Liver (tissue), 9 donors: ENCODE results near the gene FGF10. TPM values are rescaled to one million over a fixed set of nuclear protein-coding genes. Genes with fewer than 3 reads are reported as not detected.

Experiments
- DNase-seq: peaks from one replicate; pipeline ENCODE4 v3.0.0-alpha.2; 2017; ENCODE audit warnings: low spot score
- H3K27ac ChIP-seq, 2 donors: one replicate each; pipeline ENCODE4 v1.7.0; 2013; ENCODE audit warnings: inconsistent platforms in 2 of 2, low read length in 2 of 2, control low read depth in 1 of 2, low read depth in 1 of 2, mild to moderate bottlenecking in 1 of 2
- H3K27me3 ChIP-seq, 4 donors: one replicate each; pipeline versions ENCODE4 v1.6.1 to v1.7.0; 2013; ENCODE audit warnings: low read length in 3 of 4, inconsistent platforms in 1 of 4, mild to moderate bottlenecking in 1 of 4, moderate library complexity in 1 of 4; ENCODE audit not compliant: control insufficient read depth in 4 of 4, insufficient read depth in 4 of 4
- H3K36me3 ChIP-seq, 4 donors: one replicate each; pipeline versions ENCODE4 v1.6.1 to v1.7.0; 2013; ENCODE audit warnings: low read length in 3 of 4, mild to moderate bottlenecking in 3 of 4, low read depth in 1 of 4, moderate library complexity in 1 of 4; ENCODE audit not compliant: control insufficient read depth in 4 of 4, insufficient read depth in 3 of 4
- H3K4me1 ChIP-seq, 4 donors: one replicate each; pipeline versions ENCODE4 v1.6.1 to v1.7.0; 2013; ENCODE audit warnings: low read length in 3 of 4, mild to moderate bottlenecking in 3 of 4, moderate library complexity in 1 of 4; ENCODE audit not compliant: control insufficient read depth in 4 of 4, insufficient read depth in 4 of 4
- H3K4me3 ChIP-seq, 3 donors: one replicate each; pipeline versions ENCODE4 v1.6.1 to v1.7.0; 2013; ENCODE audit warnings: low read length in 3 of 3, control low read depth in 1 of 3, low read depth in 1 of 3, mild to moderate bottlenecking in 1 of 3
- H3K9ac ChIP-seq, 2 donors: one replicate each; pipeline ENCODE4 v1.7.0; 2013; ENCODE audit warnings: low read length in 2 of 2, mild to moderate bottlenecking in 2 of 2, moderate library complexity in 2 of 2, control low read depth in 1 of 2, low read depth in 1 of 2
- H3K9me3 ChIP-seq, 4 donors: one replicate each; pipeline versions ENCODE4 v1.6.1 to v1.7.0; 2013; ENCODE audit warnings: low read length in 3 of 4; ENCODE audit not compliant: control insufficient read depth in 4 of 4
- FOXA1 ChIP-seq: IDR thresholded peaks from 2 replicates; pipeline ENCODE4 v1.6.1; 2016; ENCODE audit warnings: antibody characterized with exemption
- FOXA2 ChIP-seq: IDR thresholded peaks from 2 replicates; pipeline ENCODE4 v1.6.1; 2016; ENCODE audit warnings: antibody characterized with exemption
- GABPA ChIP-seq, 2 donors: IDR thresholded peaks in 1 of 2; conservative IDR thresholded peaks in 1 of 2; 2 replicates each; pipeline ENCODE4 v1.6.1; 2016; ENCODE audit warnings: antibody characterized with exemption in 2 of 2, mild to moderate bottlenecking in 1 of 2, moderate library complexity in 1 of 2
- HNF4A ChIP-seq, 2 donors: conservative IDR thresholded peaks; 2 replicates each; pipeline ENCODE4 v1.6.1; 2016; ENCODE audit warnings: antibody characterized with exemption in 2 of 2, mild to moderate bottlenecking in 2 of 2
- HNF4G ChIP-seq: IDR thresholded peaks from 2 replicates; pipeline ENCODE4 v1.6.1; 2016; ENCODE audit warnings: antibody characterized with exemption
- JUND ChIP-seq, 2 donors: IDR thresholded peaks; 2 replicates each; pipeline ENCODE4 v1.6.1; 2016; ENCODE audit warnings: antibody characterized with exemption in 2 of 2
- NR2F2 ChIP-seq: IDR thresholded peaks from 2 replicates; pipeline ENCODE4 v1.6.1; 2016; ENCODE audit warnings: antibody characterized with exemption
- RAD21 ChIP-seq, 2 donors: IDR thresholded peaks; 2 replicates each; pipeline ENCODE4 v1.6.1; 2016; ENCODE audit warnings: antibody characterized with exemption in 2 of 2, mild to moderate bottlenecking in 2 of 2
- RXRA ChIP-seq, 2 donors: IDR thresholded peaks; 2 replicates each; pipeline ENCODE4 v1.6.1; 2017 to 2018; ENCODE audit warnings: antibody characterized with exemption in 2 of 2, mild to moderate bottlenecking in 1 of 2
- SP1 ChIP-seq: IDR thresholded peaks from 2 replicates; pipeline ENCODE4 v1.6.1; 2018; ENCODE audit warnings: antibody characterized with exemption, mild to moderate bottlenecking
- TAF1 ChIP-seq: conservative IDR thresholded peaks from 2 replicates; pipeline ENCODE4 v1.6.1; 2016; ENCODE audit warnings: antibody characterized with exemption, mild to moderate bottlenecking
- WGBS: extraction: QIAGEN DNeasy Blood & Tissue Kit; methylation state at CpG from one replicate; pipeline ENCODE4 v1.1.7; 2013; 5-methylcytosine and 5-hydroxymethylcytosine counted together
- polyA plus RNA-seq, 2 donors: library from polyadenylated mRNA; stranded (reverse) in 1 of 2; unstranded in 1 of 2; fragments of 200-250 nt in 1 of 2; fragments of >200 nt in 1 of 2; fragmentation: Nextera tagmentation in 1 of 2; extraction: Ambion mirVana in 1 of 2; gene quantifications; one replicate each; pipeline versions ENCODE4 v1.2.1 to v1.2.3, GENCODE V29; 2013 to 2015
- total RNA-seq, 2 donors: library from RNA; depleted of rRNA; stranded (reverse); fragments of >200 nt; gene quantifications; one replicate each; pipeline ENCODE4 v1.2.3, GENCODE V29; 2014
- TF ChIP-seq, protein P1 (sequence below): fragments of 150-350 bp; IDR thresholded peaks from 2 replicates; pipeline ENCODE4 v1.5.1; 2017; ENCODE audit warnings: improper control_type of control experiment, low read depth, low read length; ENCODE audit not compliant: missing input control
- TF ChIP-seq, protein P2 (sequence below): IDR thresholded peaks from 2 replicates; pipeline ENCODE4 v1.6.1; 2016; ENCODE audit warnings: antibody characterized with exemption
- TF ChIP-seq, protein P3 (sequence below): IDR thresholded peaks from 2 replicates; pipeline ENCODE4 v1.6.1; 2016; ENCODE audit warnings: antibody characterized with exemption, mild to moderate bottlenecking
- TF ChIP-seq, protein P4 (sequence below): IDR thresholded peaks from 2 replicates; pipeline ENCODE4 v1.6.1; 2016; ENCODE audit warnings: antibody characterized with exemption
- donor health status: healthy.
- donor health status: healthy.
- donor health status: healthy.
- donor health status: healthy.
- donor health status: healthy.

FGF10 gene
- total and polyA plus RNA-seq, 4 donors = 0.12 to 0.61 (median 0.25) TPM; not detected in 1

DNA sequence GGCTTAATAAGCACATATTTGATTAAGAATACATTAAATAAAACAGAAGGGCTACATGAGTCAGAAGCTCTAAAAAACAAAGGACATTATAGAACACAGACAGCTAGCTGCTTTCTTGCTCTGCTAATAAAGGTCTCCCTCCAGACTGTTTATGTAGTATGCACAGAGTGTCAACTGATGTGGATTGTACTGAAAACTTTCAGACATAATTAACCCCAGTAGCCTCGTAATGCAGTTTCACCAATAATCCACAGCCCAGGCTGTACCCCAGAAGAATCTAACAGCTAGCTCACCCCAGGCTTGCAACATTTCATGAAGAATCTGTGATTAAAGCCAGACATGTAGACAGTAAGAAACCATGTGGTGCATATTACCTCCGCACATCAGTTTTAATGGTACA, 30.8 kb downstream of the FGF10 start:
- Histone ChIP-seq H3K27ac (no peak overlapping the region), H3K9me3 (no peaks in the 10 kb centered on the region), H3K9ac (no peak overlapping the region), H3K4me3 (no peak overlapping the region), H3K27me3 (peaks cover 0 to 5% (median 0%) of the 10 kb centered on the region in 4 donors), H3K36me3 (no peaks in the 10 kb centered on the region), H3K4me1 (no peaks in the 10 kb centered on the region)
- TF ChIP-seq, protein P1, sequence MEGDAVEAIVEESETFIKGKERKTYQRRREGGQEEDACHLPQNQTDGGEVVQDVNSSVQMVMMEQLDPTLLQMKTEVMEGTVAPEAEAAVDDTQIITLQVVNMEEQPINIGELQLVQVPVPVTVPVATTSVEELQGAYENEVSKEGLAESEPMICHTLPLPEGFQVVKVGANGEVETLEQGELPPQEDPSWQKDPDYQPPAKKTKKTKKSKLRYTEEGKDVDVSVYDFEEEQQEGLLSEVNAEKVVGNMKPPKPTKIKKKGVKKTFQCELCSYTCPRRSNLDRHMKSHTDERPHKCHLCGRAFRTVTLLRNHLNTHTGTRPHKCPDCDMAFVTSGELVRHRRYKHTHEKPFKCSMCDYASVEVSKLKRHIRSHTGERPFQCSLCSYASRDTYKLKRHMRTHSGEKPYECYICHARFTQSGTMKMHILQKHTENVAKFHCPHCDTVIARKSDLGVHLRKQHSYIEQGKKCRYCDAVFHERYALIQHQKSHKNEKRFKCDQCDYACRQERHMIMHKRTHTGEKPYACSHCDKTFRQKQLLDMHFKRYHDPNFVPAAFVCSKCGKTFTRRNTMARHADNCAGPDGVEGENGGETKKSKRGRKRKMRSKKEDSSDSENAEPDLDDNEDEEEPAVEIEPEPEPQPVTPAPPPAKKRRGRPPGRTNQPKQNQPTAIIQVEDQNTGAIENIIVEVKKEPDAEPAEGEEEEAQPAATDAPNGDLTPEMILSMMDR = no peak
- no peak for TF ChIP-seq HNF4A (conservative IDR thresholded peaks at IDR 0.05)
- TF ChIP-seq, protein P2, sequence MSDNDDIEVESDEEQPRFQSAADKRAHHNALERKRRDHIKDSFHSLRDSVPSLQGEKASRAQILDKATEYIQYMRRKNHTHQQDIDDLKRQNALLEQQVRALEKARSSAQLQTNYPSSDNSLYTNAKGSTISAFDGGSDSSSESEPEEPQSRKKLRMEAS = no peak
- TF ChIP-seq GABPA (IDR thresholded peaks at IDR 0.05 in 1 of 2, conservative IDR thresholded peaks at IDR 0.05 in 1 of 2) = no peak
- TF ChIP-seq TAF1 = no peak
- TF ChIP-seq NR2F2 = no peak
- TF ChIP-seq, protein P3, sequence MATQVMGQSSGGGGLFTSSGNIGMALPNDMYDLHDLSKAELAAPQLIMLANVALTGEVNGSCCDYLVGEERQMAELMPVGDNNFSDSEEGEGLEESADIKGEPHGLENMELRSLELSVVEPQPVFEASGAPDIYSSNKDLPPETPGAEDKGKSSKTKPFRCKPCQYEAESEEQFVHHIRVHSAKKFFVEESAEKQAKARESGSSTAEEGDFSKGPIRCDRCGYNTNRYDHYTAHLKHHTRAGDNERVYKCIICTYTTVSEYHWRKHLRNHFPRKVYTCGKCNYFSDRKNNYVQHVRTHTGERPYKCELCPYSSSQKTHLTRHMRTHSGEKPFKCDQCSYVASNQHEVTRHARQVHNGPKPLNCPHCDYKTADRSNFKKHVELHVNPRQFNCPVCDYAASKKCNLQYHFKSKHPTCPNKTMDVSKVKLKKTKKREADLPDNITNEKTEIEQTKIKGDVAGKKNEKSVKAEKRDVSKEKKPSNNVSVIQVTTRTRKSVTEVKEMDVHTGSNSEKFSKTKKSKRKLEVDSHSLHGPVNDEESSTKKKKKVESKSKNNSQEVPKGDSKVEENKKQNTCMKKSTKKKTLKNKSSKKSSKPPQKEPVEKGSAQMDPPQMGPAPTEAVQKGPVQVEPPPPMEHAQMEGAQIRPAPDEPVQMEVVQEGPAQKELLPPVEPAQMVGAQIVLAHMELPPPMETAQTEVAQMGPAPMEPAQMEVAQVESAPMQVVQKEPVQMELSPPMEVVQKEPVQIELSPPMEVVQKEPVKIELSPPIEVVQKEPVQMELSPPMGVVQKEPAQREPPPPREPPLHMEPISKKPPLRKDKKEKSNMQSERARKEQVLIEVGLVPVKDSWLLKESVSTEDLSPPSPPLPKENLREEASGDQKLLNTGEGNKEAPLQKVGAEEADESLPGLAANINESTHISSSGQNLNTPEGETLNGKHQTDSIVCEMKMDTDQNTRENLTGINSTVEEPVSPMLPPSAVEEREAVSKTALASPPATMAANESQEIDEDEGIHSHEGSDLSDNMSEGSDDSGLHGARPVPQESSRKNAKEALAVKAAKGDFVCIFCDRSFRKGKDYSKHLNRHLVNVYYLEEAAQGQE = no peak
- DNase-seq = no peak
- 84% methylated on average over 2 of the region's 2 CpGs for WGBS

DNA sequence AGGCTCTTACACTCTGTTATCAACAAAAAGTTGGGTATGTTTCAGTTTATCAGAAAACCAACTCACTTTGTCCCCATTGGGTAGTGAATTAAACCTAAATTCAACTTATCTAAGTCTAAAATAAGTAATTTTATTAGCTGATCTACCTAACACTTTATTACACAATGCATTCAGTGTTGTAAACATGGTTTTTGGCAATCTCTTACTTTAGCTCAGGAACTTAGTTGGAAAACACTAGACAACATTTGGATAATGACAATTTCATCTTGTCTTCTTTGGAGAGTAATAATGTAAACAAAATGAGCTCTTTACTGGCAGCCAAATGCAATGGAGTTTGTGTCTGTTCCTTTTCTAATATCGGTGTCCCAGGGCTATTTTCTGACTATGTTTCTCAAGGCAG, 33.0 kb downstream of the FGF10 start:
- H3K9me3 ChIP-seq = no peaks in the 10 kb centered on the region
- no peak overlapping the region for H3K4me3 ChIP-seq
- peaks cover 0 to 5% (median 0%) of the 10 kb centered on the region in 4 donors for H3K27me3 ChIP-seq
- TF ChIP-seq GABPA (IDR thresholded peaks at IDR 0.05 in 1 of 2, conservative IDR thresholded peaks at IDR 0.05 in 1 of 2) (no peak), FOXA2 (no peak)
- DNase-seq = no peak
- no peaks in the 10 kb centered on the region for H3K4me1 ChIP-seq
- WGBS = 72% methylated on average over 1 of the region's 1 CpG
- no peak overlapping the region for H3K27ac ChIP-seq
- H3K36me3 ChIP-seq = no peaks in the 10 kb centered on the region
- H3K9ac ChIP-seq = no peak overlapping the region

DNA sequence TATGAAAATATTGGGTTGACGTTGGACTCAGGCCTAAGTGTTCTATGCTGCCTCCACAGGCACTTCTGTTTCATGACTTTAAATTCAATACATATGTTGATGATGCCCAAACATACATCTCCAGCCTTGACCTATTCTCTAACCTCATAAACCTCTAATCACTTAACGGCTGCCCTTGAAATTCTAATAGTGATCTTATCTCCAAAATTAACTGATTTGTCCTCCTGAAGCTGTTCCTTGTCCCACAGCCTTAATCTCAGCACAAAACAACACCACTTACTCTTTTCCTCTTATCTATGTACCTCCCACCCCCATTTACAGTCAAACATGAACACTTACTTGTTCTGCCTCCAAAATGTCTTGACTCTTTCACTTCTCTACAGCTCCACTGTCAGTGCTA, 43.3 kb downstream of the FGF10 start:
- H3K9me3 ChIP-seq = no peaks in the 10 kb centered on the region
- no peaks in the 10 kb centered on the region for H3K36me3 ChIP-seq
- no peak overlapping the region for H3K9ac ChIP-seq
- no peaks in the 10 kb centered on the region for H3K27me3 ChIP-seq
- H3K27ac ChIP-seq = no peak overlapping the region
- no peaks in the 10 kb centered on the region for H3K4me1 ChIP-seq
- DNase-seq = no peak
- no peak overlapping the region for H3K4me3 ChIP-seq
- 44% methylated on average over 2 of the region's 2 CpGs for WGBS
- TF ChIP-seq RAD21 (IDR thresholded peaks at IDR 0.05) = no peak
- TF ChIP-seq, protein P1 = no peak
- no peak for TF ChIP-seq GABPA (IDR thresholded peaks at IDR 0.05 in 1 of 2, conservative IDR thresholded peaks at IDR 0.05 in 1 of 2)
- no peak for TF ChIP-seq HNF4G
- no peak for TF ChIP-seq NR2F2
- no peak for TF ChIP-seq RXRA (IDR thresholded peaks at IDR 0.05)
- TF ChIP-seq, protein P2 = no peak
- TF ChIP-seq, protein P3 = no peak
- no peak for TF ChIP-seq SP1
- TF ChIP-seq JUND (IDR thresholded peaks at IDR 0.05) = no peak
- TF ChIP-seq, protein P4, sequence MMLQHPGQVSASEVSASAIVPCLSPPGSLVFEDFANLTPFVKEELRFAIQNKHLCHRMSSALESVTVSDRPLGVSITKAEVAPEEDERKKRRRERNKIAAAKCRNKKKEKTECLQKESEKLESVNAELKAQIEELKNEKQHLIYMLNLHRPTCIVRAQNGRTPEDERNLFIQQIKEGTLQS = no peak
- no peak for TF ChIP-seq FOXA1
- no peak for TF ChIP-seq HNF4A (conservative IDR thresholded peaks at IDR 0.05)
